ENCODE data around the gene DHCR7. TPM values are rescaled to one million over a fixed set of nuclear protein-coding genes. Genes with fewer than 3 reads are reported as not detected.

The DHCR7 gene
- total RNA-seq, 1 donor from 2014 or later, result 35.5 TPM

- Mint-ChIP-seq H3K27me3 (no peaks in the 10 kb centered on the region), H3K4me1 (peaks cover 10% of the 10 kb centered on the region), H3K9me3 (no peaks in the 10 kb centered on the region), H3K36me3 (ENCODE audit: low read depth) (peaks cover 86% of the 10 kb centered on the region), H3K27ac (no peak overlapping the region), H3K4me3 (no peak overlapping the region)
- ATAC-seq (ENCODE audit: low read depth) (no peak), DNase-seq (no peak)
- POLR2A ChIA-PET, result no interaction called here
- CTCF ChIA-PET, result no interaction called here
- intact Hi-C loops (cut with micrococcal nuclease), result no loop called here
- TF ChIP-seq CTCF (IDR thresholded peaks at IDR 0.05), result no peak
Measured at GRCh38 chr11:71491531-71491930, 43.3 kb upstream of the DHCR7 start.

- ATAC-seq (ENCODE audit: low read depth) (no peak), DNase-seq (peak; percentile 7)
- Mint-ChIP-seq H3K36me3 (ENCODE audit: low read depth) (peaks cover 86% of the 10 kb centered on the region), H3K9me3 (no peaks in the 10 kb centered on the region), H3K27ac (no peak overlapping the region), H3K27me3 (no peaks in the 10 kb centered on the region), H3K4me1 (peaks cover 10% of the 10 kb centered on the region), H3K4me3 (no peak overlapping the region)
- TF ChIP-seq CTCF (IDR thresholded peaks at IDR 0.05), result no peak
- POLR2A ChIA-PET, result no interaction called here
- CTCF ChIA-PET, result no interaction called here
- intact Hi-C loops (cut with micrococcal nuclease), result no loop called here
Measured at GRCh38 chr11:71490731-71491390, 42.7 kb upstream of the DHCR7 start.

GRCh38 chr11:71490044-71490730 is 42.0 kb upstream of the DHCR7 start:
- Mint-ChIP-seq H3K9me3 (no peaks in the 10 kb centered on the region), H3K4me3 (no peak overlapping the region), H3K4me1 (peaks cover 10% of the 10 kb centered on the region), H3K27ac (no peak overlapping the region), H3K36me3 (ENCODE audit: low read depth) (peaks cover 86% of the 10 kb centered on the region), H3K27me3 (no peaks in the 10 kb centered on the region)
- ATAC-seq (ENCODE audit: low read depth) (no peak), DNase-seq (peak; percentile 4)
- POLR2A ChIA-PET, result no interaction called here
- intact Hi-C loops (cut with micrococcal nuclease), result no loop called here
- TF ChIP-seq CTCF (IDR thresholded peaks at IDR 0.05), result no peak
- CTCF ChIA-PET, result no interaction called here

- ChIA-PET POLR2A (no interaction called here), CTCF (no interaction called here)
- no peak for TF ChIP-seq CTCF (IDR thresholded peaks at IDR 0.05)
- DNase-seq (peak; percentile 15), ATAC-seq (ENCODE audit: low read depth) (peak; percentile 52)
- Mint-ChIP-seq H3K27me3 (no peaks in the 10 kb centered on the region), H3K4me3 (no peak overlapping the region), H3K9me3 (no peaks in the 10 kb centered on the region), H3K36me3 (ENCODE audit: low read depth) (peaks cover 86% of the 10 kb centered on the region), H3K4me1 (peaks cover 10% of the 10 kb centered on the region), H3K27ac (no peak overlapping the region)
- intact Hi-C loops (cut with micrococcal nuclease), result no loop called here
Measured at GRCh38 chr11:71489311-71490043, 41.3 kb upstream of the DHCR7 start.

- ChIA-PET CTCF (no interaction called here), POLR2A (interaction anchor here (0.6 kb wide), 1 partner anchor 36 kb away, joined by 3 read pairs; the partner anchor contains the start of gene NADSYN1)
- Mint-ChIP-seq H3K4me1 (peaks cover 10% of the 10 kb centered on the region), H3K4me3 (no peak overlapping the region), H3K27ac (no peak overlapping the region), H3K27me3 (no peaks in the 10 kb centered on the region), H3K9me3 (no peaks in the 10 kb centered on the region), H3K36me3 (ENCODE audit: low read depth) (peaks cover 87% of the 10 kb centered on the region)
- no peak for TF ChIP-seq CTCF (IDR thresholded peaks at IDR 0.05)
- no peak for DNase-seq
- intact Hi-C loops (cut with micrococcal nuclease), result no loop called here
- ATAC-seq (ENCODE audit: low read depth), result no peak
Measured at GRCh38 chr11:71488681-71489270, 40.6 kb upstream of the DHCR7 start.
